Gastroesophageal sphincter (tissue), 3 donors: ENCODE results near the gene SMC6.

Experiments
- CTCF ChIP-seq, 4 experiments: fragments of 200-600 bp in 2 of 4; fragments of 450-650 bp in 2 of 4; sonication (generic) in 1 of 4; IDR thresholded peaks; one replicate each; pipeline ENCODE4 v1.5.1; 2017 to 2019; ENCODE audit warnings: antibody characterized with exemption in 4 of 4, mild to moderate bottlenecking in 2 of 4, moderate library complexity in 2 of 4
- EP300 ChIP-seq: sonication (generic); formaldehyde crosslinking; IDR thresholded peaks from one replicate; pipeline ENCODE4 v1.6.1; 2017; ENCODE audit warnings: antibody characterized with exemption, mild to moderate bottlenecking
- POLR2A ChIP-seq, 2 donors: fragments of 450-650 bp; IDR thresholded peaks; one replicate each; pipeline ENCODE4 v1.6.1; 2017; ENCODE audit warnings: antibody characterized with exemption in 2 of 2, mild to moderate bottlenecking in 2 of 2, moderate library complexity in 1 of 2
- POLR2AphosphoS5 ChIP-seq: sonication (generic); formaldehyde crosslinking; IDR thresholded peaks from one replicate; pipeline ENCODE4 v1.6.1; 2017; ENCODE audit warnings: antibody characterized with exemption

- TF ChIP-seq CTCF (IDR thresholded peaks at IDR 0.05) = no peak
- TF ChIP-seq POLR2A (IDR thresholded peaks at IDR 0.05) = no peak
- no peak for TF ChIP-seq EP300
- no peak for TF ChIP-seq POLR2AphosphoS5
These were observed 17.7 kb downstream of the SMC6 start for GRCh38 chr2:17735864-17736263.
